ENCODE data around the gene LCMT1.
A peak's percentile ranks its signal among the peaks of the same experiment; 100 is the strongest.
"Not testable (repeated sequence)": the region's sequence is repeated elsewhere in the genome, so short reads cannot be mapped to it uniquely, and the experiment has no call there.

Gene LCMT1

GRCh38 chr16:25110387-25110947 lies 1.1 kb upstream of the LCMT1 start:
- peak overlapping the region; percentile 84 for H3K4me3 Mint-ChIP-seq
- DNase-seq: no peak
- H3K27me3 Mint-ChIP-seq: no peaks in the 10 kb centered on the region
- peaks cover 60% of the 10 kb centered on the region for H3K4me1 Mint-ChIP-seq (ENCODE audit: low read depth)
- no peaks in the 10 kb centered on the region for H3K9me3 Mint-ChIP-seq
- peaks cover 34% of the 10 kb centered on the region for H3K36me3 Mint-ChIP-seq (ENCODE audit: low read depth)
- peak overlapping the region; percentile 99 for H3K27ac Mint-ChIP-seq

DNA sequence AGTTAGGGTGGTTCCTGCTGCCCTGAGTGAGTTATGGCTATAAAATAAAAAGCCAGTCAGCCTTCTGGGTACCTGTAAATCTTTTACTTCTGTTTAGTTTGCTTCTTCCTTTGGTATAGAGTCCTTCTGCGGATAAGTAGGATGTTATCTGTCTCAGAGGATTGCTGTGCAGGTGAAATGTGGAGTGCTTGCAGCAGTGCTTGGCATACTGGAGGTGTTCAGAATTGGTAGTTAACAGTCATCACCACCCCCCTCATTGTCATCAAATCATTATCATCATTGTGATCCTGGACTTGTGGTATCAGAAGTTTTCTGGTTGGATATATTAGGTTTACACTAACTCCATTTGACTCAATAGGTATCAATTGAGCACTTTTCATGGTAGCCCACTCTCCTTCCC lies 2.6 kb downstream of the LCMT1 start:
- H3K27me3 Mint-ChIP-seq: no peaks in the 10 kb centered on the region
- H3K27ac Mint-ChIP-seq: no peak overlapping the region
- DNase-seq: no peak
- no peak overlapping the region for H3K4me3 Mint-ChIP-seq
- H3K36me3 Mint-ChIP-seq (ENCODE audit: low read depth): peaks cover 55% of the 10 kb centered on the region
- H3K9me3 Mint-ChIP-seq: no peaks in the 10 kb centered on the region
- H3K4me1 Mint-ChIP-seq (ENCODE audit: low read depth): peaks cover 62% of the 10 kb centered on the region

GRCh38 chr16:25118851-25119578 lies 7.5 kb downstream of the LCMT1 start:
- Mint-ChIP-seq H3K36me3 (ENCODE audit: low read depth) (peaks cover 46% of the 10 kb centered on the region), H3K4me3 (no peak overlapping the region), H3K4me1 (ENCODE audit: low read depth) (peaks cover 54% of the 10 kb centered on the region), H3K27me3 (no peaks in the 10 kb centered on the region), H3K9me3 (no peaks in the 10 kb centered on the region), H3K27ac (no peak overlapping the region)
- no peak for DNase-seq

GRCh38 chr16:25121824-25122600 lies 10.5 kb downstream of the LCMT1 start:
- H3K4me3 Mint-ChIP-seq: no peak overlapping the region
- H3K36me3 Mint-ChIP-seq (ENCODE audit: low read depth): peaks cover 22% of the 10 kb centered on the region
- H3K27me3 Mint-ChIP-seq: no peaks in the 10 kb centered on the region
- DNase-seq: no peak
- peaks cover 57% of the 10 kb centered on the region for H3K4me1 Mint-ChIP-seq (ENCODE audit: low read depth)
- no peak overlapping the region for H3K27ac Mint-ChIP-seq
- H3K9me3 Mint-ChIP-seq: no peaks in the 10 kb centered on the region

DNA sequence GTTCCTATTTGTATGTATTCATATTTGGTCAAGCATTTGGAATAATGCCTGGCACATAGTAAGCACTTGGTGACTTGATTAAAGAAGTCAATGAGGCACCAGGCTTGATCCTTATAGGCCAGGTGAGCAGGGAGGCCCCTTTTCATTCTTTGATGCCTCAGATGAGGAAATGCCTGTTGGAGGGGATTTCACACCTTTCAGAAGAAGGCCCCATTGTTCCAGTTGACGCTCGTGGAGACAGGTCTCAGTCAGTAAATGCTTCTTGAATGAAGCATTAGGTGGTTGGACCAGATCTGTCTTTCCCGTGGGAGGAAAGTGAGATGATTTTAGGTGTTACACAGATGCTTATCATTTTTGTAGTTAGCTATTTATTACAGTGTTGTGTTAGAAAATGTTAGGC lies 13.0 kb downstream of the LCMT1 start:
- Mint-ChIP-seq H3K27ac (peak overlapping the region; percentile 39), H3K4me1 (ENCODE audit: low read depth) (peaks cover 46% of the 10 kb centered on the region), H3K36me3 (ENCODE audit: low read depth) (peaks cover 16% of the 10 kb centered on the region), H3K9me3 (no peaks in the 10 kb centered on the region), H3K27me3 (no peaks in the 10 kb centered on the region), H3K4me3 (no peak overlapping the region)
- no peak for DNase-seq

- not testable (repeated sequence) for DNase-seq, H3K4me3 Mint-ChIP-seq, H3K9me3 Mint-ChIP-seq, H3K27me3 Mint-ChIP-seq
- H3K27ac Mint-ChIP-seq: peak overlapping the region; percentile 77
- H3K36me3 Mint-ChIP-seq (ENCODE audit: low read depth): peaks cover 28% of the 10 kb centered on the region
- H3K4me1 Mint-ChIP-seq (ENCODE audit: low read depth): peaks cover 44% of the 10 kb centered on the region
These were observed 14.6 kb downstream of the LCMT1 start for GRCh38 chr16:25126086-25126666.

DNA sequence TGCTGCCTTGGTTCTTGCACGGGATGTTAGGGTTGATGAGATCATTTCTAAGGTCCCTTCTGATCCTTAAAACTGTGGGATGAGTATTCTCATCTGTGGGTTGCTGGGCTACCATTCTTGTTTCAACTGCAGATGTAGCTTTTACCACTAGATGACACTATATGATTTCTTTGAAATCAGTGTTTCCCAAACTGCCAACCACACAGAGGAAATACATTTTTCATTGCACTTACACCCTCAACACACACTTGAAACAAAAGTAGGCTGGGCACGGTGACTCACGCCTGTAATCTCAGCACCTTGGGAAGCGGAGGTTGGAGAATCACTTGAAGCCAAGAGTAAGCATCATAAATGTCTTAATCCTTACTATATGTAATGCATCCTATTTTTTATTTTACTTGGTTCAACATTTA lies 15.3 kb downstream of the LCMT1 start:
- no peak overlapping the region for H3K4me3 Mint-ChIP-seq
- H3K36me3 Mint-ChIP-seq (ENCODE audit: low read depth): peaks cover 34% of the 10 kb centered on the region
- H3K27me3 Mint-ChIP-seq: no peaks in the 10 kb centered on the region
- peaks cover 39% of the 10 kb centered on the region for H3K4me1 Mint-ChIP-seq (ENCODE audit: low read depth)
- DNase-seq: peak; percentile 53
- H3K27ac Mint-ChIP-seq: peak overlapping the region; percentile 77
- H3K9me3 Mint-ChIP-seq: no peaks in the 10 kb centered on the region

DNA sequence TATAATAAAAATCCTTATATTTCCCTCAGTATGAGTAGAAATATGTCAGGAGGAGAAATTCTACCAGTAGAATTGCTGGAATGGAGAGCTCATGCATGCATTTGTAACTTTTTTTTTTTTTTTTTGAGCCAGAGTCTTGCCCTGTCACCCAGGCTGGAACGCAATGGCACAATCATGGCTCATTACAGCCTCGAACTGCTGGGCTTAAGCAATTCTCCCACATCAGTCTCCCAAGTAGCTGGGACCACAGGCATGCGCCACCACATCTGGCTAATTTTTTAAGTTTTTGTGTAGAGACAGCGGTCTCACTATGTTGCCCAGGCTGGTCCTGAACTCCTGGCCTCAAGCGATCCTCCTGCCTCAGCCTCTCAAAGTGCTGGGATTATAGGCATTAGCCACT lies 21.2 kb downstream of the LCMT1 start:
- not testable (repeated sequence) for DNase-seq; H3K27me3 Mint-ChIP-seq; H3K4me1 Mint-ChIP-seq (ENCODE audit: low read depth); H3K27ac Mint-ChIP-seq; H3K9me3 Mint-ChIP-seq; H3K4me3 Mint-ChIP-seq
- peaks cover 74% of the 10 kb centered on the region for H3K36me3 Mint-ChIP-seq (ENCODE audit: low read depth)

DNA sequence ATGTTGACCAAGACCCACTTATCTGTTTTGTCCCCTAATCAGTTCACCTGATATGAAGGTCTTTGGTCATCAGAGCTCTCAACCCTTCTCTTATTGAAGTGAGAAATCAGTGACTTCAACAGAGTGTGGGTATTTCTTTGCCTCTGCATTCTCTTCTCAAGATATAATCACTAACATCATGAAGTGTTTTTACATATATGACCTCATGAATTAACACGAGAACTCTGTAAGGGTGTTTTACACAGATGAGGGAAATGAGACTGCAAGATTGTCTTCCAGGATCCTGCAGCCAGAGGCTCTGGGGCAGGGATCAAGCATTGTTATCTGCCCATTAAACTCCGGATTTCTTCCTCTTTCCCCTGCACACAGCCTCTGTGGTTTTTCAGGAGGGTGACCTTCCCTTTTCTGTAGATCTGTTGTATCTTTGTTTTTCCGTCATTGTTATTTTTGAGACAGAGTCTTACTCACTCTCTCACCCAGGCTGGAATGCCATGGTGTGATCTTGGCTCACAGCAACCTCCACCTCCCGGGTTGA lies 22.7 kb downstream of the LCMT1 start:
- Mint-ChIP-seq H3K27me3 (no peaks in the 10 kb centered on the region), H3K27ac (no peak overlapping the region), H3K4me3 (no peak overlapping the region), H3K36me3 (ENCODE audit: low read depth) (peaks cover 78% of the 10 kb centered on the region), H3K4me1 (ENCODE audit: low read depth) (no peaks in the 10 kb centered on the region), H3K9me3 (no peaks in the 10 kb centered on the region)
- no peak for DNase-seq

DNA sequence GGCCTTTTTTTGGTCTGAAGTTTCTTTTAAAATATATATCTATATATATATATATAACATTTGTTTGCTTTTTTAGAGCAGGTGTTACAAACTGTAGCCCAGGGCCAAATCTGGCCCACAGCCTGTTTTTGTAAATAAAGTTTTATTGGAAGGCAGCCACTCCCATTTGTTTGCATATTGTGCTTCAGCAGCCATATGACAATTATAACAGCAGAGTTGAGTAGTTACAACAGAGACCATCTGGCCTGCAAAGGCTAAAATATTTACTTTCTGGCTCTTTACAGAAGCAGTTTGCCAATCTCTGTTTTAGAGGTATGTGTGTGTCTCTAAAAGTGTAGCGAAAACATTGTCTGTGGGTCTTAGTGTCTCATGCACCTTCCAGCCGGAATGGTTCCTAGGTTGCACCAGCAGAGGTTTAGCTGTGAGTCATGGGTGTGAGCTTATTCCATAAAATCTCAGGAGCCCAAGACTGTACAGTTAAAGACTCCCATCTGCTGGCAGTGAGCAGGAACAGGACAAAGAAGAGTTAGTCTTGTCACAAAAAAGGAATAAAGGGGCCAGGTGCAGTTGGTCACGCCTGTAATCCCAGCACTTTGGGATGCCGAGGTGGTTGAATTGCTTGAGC lies 23.8 kb downstream of the LCMT1 start:
- Mint-ChIP-seq H3K27me3 (no peaks in the 10 kb centered on the region), H3K4me3 (no peak overlapping the region), H3K9me3 (no peaks in the 10 kb centered on the region), H3K36me3 (ENCODE audit: low read depth) (peaks cover 79% of the 10 kb centered on the region), H3K27ac (no peak overlapping the region), H3K4me1 (ENCODE audit: low read depth) (no peaks in the 10 kb centered on the region)
- DNase-seq: no peak

DNA sequence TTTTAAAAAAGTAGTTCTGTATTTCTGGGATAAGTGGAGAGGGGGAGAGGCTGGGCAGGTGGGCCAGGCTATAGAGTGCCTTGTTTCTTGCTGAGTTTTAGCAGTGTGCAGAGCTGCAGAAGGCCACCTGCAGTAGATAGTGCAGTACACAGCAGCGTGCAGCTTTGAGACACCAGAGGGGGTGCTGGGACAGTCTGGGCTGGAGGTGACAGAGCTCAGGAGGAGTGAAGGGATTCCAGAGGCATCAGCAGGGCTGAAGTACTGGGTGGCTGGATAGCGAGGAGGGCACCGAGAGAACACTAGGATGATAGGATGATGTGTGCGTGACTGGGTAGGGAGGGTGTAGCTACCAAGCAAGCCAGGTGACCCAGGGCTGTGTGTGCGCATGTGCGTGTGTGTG lies 26.6 kb downstream of the LCMT1 start:
- Mint-ChIP-seq H3K9me3 (no peaks in the 10 kb centered on the region), H3K27me3 (no peaks in the 10 kb centered on the region), H3K27ac (no peak overlapping the region), H3K4me1 (ENCODE audit: low read depth) (no peaks in the 10 kb centered on the region), H3K4me3 (no peak overlapping the region), H3K36me3 (ENCODE audit: low read depth) (peaks cover 79% of the 10 kb centered on the region)
- no peak for DNase-seq

- Mint-ChIP-seq H3K4me3 (no peak overlapping the region), H3K9me3 (no peaks in the 10 kb centered on the region), H3K27me3 (no peaks in the 10 kb centered on the region), H3K27ac (no peak overlapping the region), H3K36me3 (ENCODE audit: low read depth) (peaks cover 81% of the 10 kb centered on the region), H3K4me1 (ENCODE audit: low read depth) (no peaks in the 10 kb centered on the region)
- DNase-seq: no peak
These were observed 28.9 kb downstream of the LCMT1 start for GRCh38 chr16:25140459-25140858.

DNA sequence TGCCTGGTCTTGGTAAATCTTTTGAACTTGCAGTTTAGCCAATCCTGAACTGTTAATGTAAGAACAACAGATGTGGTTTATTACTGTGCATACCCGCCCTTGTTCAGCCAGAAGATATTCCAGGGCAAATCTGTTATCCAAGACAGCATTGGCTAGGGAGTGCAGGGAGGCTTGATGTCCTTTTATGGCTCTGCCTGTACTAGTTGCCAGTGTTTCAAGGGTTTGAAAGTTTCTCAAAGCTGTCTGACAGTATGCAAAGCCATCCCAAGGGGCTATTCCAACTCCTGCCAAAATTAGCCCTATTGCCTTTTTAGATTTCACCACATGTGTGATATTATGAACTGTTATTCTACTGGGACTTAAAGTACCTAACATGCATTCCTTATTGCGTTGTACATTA lies 30.1 kb downstream of the LCMT1 start:
- no peaks in the 10 kb centered on the region for H3K27me3 Mint-ChIP-seq
- H3K36me3 Mint-ChIP-seq (ENCODE audit: low read depth): peaks cover 79% of the 10 kb centered on the region

GRCh38 chr16:25143928-25144327 lies 32.4 kb downstream of the LCMT1 start:
- DNase-seq: no peak
- Mint-ChIP-seq H3K4me1 (ENCODE audit: low read depth) (no peaks in the 10 kb centered on the region), H3K4me3 (no peak overlapping the region), H3K27me3 (no peaks in the 10 kb centered on the region), H3K9me3 (no peaks in the 10 kb centered on the region), H3K36me3 (ENCODE audit: low read depth) (peaks cover 76% of the 10 kb centered on the region), H3K27ac (no peak overlapping the region)

More for the DNA sequence above, 30.1 kb downstream of the LCMT1 start:
- Mint-ChIP-seq H3K9me3 (no peaks in the 10 kb centered on the region), H3K4me3 (no peak overlapping the region), H3K27ac (no peak overlapping the region), H3K4me1 (ENCODE audit: low read depth) (no peaks in the 10 kb centered on the region)
- DNase-seq: no peak
